ENCODE results near the gene LAMA5. TPM values are rescaled to one million over a fixed set of nuclear protein-coding genes. Genes with fewer than 3 reads are reported as not detected.

Gene LAMA5
- total and polyA plus RNA-seq, 2 donors (not counting 1 experiment from before 2014, with no cell fraction given) = 52.9 to 83.5 TPM

- peak; percentile 42 for ATAC-seq (ENCODE audit: low read depth)
- H3K4me3 Mint-ChIP-seq = peak overlapping the region; percentile 52
- peaks cover 0 to 41% (median 11%) of the 10 kb centered on the region in 4 experiments for H3K27me3 ChIP-seq (replicated peaks in 1 of 4; ENCODE audit: control extremely low read depth in 1 of 4, control insufficient read depth in 3 of 4, insufficient read depth in 4 of 4, low read length in 3 of 4)
- H3K27me3 Mint-ChIP-seq = peaks cover 6% of the 10 kb centered on the region
- H3K36me3 ChIP-seq (replicated peaks in 1 of 2; ENCODE audit: control extremely low read depth in 1 of 2, control insufficient read depth in 1 of 2, extremely low read depth in 1 of 2, insufficient read depth in 2 of 2, low read length in 1 of 2) = no peaks in the 10 kb centered on the region
- 2% methylated on average over 72 of the region's 72 CpGs for WGBS (ENCODE audit: insufficient coverage)
- peak overlapping the region; percentile 93 for H3K4me2 ChIP-seq (replicated peaks; ENCODE audit: low read depth, low read length, poor library complexity, severe bottlenecking)
- POLR2A ChIA-PET = interaction anchor here (4.2 kb wide), 1 partner anchor 27 kb away, joined by 43 read pairs; no protein-coding TSS in a partner anchor
- H3K9ac ChIP-seq (ENCODE audit: low read length) = peak overlapping the region; percentile 71
- H2AFZ ChIP-seq (ENCODE audit: insufficient read depth, low read depth, low read length, poor library complexity, severe bottlenecking) = peak overlapping the region; percentile 65
- H3K27ac ChIP-seq (ENCODE audit: low read length in 2 of 2) = no peak overlapping the region
- no peak for TF ChIP-seq CTCF (IDR thresholded peaks at IDR 0.05)
- no peak for TF ChIP-seq EZH2 (IDR thresholded peaks at IDR 0.05; ENCODE audit: borderline replicate concordance, insufficient read depth, low read depth, low read length, poor library complexity, severe bottlenecking)
- H3K4me1 Mint-ChIP-seq = peaks cover 22% of the 10 kb centered on the region
- no peak overlapping the region for H3K27ac Mint-ChIP-seq
- H3K9me3 ChIP-seq (ENCODE audit: control extremely low read depth in 1 of 3, control insufficient read depth in 2 of 3, insufficient read depth in 1 of 3, low read length in 2 of 3) = peaks cover 0 to 4% (median 0%) of the 10 kb centered on the region in 3 donors
- CTCF ChIA-PET = interaction anchor here (1.0 to 4.2 kb wide), 5 partner anchors 15 to 27 kb away, joined by 3 to 27 read pairs (median 7); partner anchors contain the start of gene RPS21
- no peaks in the 10 kb centered on the region for H3K9me3 Mint-ChIP-seq (ENCODE audit: insufficient read depth)
- peaks cover 6% of the 10 kb centered on the region for H4K20me1 ChIP-seq (ENCODE audit: control insufficient read depth, insufficient read depth, low read length, poor library complexity, severe bottlenecking)
- H3K79me2 ChIP-seq (ENCODE audit: control insufficient read depth, insufficient read depth, low read length) = no peaks in the 10 kb centered on the region
- peak; percentile 66 for DNase-seq
- H3K4me1 ChIP-seq (ENCODE audit: control insufficient read depth in 2 of 2, insufficient read depth in 2 of 2, low read length in 2 of 2) = peaks cover 25 to 31% of the 10 kb centered on the region in 2 donors
- intact Hi-C loops (cut with micrococcal nuclease) = loop anchor here (2.0 kb wide), 1 partner anchor 28 kb away; no protein-coding TSS in a partner anchor
- peak overlapping the region in 4 of 5 experiments; percentile 49 to 70 (median 61) for H3K4me3 ChIP-seq (ENCODE audit: control extremely low read depth in 1 of 5, extremely low read depth in 1 of 5, insufficient read depth in 1 of 5, low read depth in 2 of 5, low read length in 4 of 5)
Measured at GRCh38 chr20:62366370-62367135, 559 bp downstream of the LAMA5 start.

Measured in B cell (primary cell).